Measurements from ENCODE around the gene CDK6.
A peak's percentile ranks its signal among the peaks of the same experiment; 100 is the strongest.
"Not testable (repeated sequence)": the region's sequence is repeated elsewhere in the genome, so short reads cannot be mapped to it uniquely, and the experiment has no call there.

The CDK6 gene

DNA sequence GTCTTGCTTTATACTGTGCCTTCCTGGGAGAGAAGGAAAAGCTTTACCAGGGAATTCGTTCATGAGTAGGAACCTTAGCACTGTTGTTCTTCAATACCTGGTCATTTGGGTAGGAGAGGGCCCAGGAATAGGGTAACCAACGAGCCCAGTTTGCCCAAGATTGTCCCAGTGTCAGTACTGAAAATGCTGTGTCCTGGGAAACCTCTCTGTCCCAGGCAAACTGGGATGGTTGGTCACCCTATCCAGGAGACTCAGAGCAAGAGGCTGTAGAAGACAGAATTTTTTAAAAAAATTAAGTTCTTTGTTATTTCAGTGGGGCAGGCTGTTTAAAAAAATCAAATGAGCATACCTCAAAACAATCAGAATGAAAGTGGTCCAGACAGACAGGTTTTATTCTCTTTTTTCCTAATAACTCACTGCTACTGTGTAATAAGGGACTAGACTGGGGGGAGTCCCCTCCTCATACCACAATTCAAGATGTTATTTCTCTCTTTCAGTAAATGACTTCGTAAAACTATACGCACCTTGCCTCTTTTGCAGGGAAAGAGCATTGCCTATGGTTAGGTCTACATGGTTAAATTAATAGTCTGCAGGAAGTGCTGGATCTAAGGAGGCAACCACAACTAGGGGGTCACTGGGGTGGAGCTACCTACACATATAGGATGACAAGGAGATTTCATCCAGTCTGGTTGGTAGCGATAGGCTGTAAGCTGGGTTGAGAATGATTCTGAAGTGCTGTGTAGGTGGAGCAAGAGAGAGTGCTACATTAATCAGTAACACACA is 205.1 kb downstream of the CDK6 start:
- no peak for DNase-seq

DNA sequence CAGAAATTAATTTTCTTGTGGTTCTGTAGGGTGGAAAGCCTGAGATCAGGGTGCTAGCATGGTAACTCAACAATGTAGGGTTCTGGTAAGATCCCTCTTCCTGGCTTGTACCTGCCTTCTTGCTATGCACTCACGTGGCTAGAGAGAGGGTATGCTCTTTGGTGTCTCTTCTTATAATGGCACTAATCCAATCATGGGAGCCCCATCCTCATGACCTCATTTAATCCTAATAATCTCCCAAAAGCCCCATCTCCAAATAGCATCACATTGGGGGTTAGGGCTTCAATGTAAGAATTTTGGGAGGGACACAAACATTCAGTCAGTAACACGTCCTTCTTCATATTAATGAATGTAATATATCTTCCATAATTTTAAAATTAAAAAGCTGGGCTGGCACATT is 206.6 kb downstream of the CDK6 start:
- DNase-seq = no peak

DNA sequence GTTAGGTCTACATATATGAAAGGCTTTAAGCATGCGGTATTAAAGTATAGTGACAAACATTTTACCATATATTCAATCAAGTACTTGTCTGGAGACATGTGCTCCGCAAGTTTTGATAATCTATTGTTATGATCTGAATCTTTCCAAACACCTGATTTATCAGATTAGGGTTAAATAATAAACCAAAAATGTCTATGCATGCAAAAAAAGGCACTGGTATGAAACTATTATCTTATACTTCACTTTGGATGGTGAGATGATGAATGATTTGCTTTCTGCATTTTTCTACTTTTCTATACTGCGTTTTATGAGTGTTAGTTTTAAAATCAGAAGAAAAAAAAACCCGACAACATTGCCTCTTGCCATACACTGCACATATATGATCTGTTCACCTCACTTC is 208.4 kb downstream of the CDK6 start:
- no peak for DNase-seq

DNA sequence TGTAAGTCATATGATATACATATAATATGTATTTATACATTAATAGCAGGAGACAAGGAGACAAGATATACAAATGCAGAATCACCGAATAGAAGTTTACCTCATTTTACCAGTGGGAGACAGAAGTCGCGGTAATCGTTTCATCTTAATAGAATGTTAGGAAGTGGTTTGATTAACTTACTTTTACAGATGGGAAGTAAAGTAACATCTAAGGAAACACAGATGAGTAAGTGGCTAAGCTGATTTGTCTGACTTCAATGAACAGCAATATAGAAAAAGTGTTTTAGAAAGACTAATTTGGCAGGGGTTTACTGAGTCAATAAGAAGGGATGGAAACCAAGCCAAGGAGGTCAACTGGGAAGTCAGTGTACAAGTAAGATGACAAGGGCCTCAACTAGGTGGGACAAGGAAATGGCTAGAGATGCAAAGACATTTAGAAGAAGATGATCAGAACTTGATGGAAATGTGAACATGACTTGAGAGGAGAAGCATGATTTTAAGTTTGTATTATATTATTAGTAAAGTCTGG is 210.0 kb downstream of the CDK6 start:
- no peak for DNase-seq

DNA sequence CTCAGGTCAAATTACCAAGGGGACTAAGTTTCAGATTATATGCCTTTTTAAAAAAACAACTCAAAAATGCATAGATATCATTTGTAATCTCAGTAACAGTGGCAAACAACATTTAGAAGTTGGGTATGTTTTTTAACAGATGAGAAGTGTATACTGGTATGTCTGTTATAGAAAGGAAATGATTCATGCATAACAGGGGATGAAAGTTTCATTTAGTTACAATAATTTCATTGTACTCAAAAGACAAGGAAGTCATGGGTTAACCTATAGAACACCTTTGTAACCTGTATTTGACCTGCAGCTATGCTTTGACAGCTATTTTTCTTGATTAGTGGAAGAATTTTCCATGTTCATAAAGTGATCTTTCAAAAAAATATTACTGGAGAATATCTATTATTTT is 210.8 kb downstream of the CDK6 start:
- no peak for DNase-seq

DNA sequence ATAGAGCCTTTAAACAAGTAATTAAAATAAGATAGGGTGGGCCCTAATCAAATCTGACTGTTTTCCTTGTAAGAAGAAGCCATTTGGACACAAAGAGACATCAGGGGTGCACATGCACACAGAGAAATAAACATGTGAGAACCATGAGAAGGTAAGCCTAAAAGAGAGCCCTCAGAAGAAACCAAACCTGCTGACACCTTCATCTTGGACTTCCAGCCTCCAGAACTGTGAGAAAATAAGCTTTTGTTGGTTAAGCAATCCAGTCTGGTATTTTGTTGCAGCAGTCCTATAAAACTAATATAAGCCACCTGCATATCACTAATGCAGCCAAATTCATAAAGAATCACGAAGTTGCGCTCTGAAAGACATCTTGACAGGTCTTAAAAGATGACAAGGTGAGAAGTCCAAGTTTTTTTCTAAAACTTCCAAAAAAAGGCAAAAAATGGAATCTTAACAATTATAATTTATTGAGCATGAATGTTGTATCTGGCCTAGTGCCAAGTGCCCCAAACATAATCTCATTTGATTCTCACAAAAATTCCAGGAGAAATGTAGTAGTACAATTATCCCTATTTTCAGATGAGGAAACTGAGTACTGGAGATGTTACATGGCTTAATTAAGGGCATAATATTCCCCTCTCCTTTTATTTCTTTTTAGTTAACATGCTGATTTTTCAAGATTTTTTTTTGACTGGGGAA is 211.9 kb downstream of the CDK6 start:
- DNase-seq = no peak

DNA sequence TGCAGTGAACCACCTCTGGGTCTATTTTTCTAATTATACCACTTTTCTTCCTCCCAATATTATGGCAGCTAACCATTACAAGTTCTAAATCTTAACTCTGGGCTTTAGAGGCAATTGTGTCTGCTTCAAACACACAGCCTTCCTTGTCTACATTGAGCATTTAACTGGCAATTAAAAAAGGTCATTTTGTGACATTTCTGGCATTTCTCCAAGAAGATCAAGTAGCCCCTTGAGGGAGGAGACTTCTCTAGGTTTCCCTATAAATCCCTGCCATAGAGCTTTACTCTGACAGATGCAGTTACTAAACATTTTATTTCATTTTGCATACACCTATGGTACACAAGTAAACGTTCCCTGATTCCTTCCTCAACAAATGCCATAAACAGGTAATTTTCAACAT is 212.8 kb downstream of the CDK6 start:
- DNase-seq = no peak

DNA sequence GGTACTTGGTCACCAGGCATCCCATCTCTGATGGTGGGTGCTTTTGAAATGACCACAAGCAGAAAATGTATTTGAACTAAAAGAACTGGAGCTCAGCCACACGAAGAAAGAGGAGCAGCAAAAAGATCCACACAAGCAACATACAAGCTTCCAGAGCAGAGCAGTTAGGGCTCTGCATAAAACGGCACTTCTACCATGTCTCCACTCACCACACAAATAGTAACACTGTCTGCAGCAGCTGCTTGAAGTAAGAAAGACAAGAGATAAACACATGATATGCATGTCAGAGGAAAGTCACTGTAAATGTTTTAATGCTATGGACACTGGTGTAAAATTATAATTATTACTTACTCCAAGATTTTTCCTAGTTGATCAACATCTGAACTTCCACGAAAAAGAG is 213.7 kb downstream of the CDK6 start:
- DNase-seq = no peak

DNA sequence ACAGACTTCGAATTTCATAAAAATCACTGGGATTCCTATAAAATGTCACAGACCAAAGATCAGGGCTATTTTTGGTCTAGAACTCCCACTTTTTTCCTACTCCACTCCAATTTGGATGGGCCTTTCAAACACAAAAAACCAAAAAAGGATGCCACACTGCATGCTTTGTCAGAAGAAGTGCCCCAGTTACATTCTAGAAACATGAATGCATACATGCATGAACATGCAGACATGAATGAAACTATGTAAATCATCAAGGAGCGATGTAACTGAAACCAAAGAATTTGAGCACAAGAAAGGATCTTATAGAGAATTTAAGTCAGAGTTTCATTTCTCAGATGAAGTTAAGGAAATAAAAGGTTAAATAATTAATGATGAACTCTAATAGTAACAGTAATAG is 214.3 kb downstream of the CDK6 start:
- DNase-seq = no peak

DNA sequence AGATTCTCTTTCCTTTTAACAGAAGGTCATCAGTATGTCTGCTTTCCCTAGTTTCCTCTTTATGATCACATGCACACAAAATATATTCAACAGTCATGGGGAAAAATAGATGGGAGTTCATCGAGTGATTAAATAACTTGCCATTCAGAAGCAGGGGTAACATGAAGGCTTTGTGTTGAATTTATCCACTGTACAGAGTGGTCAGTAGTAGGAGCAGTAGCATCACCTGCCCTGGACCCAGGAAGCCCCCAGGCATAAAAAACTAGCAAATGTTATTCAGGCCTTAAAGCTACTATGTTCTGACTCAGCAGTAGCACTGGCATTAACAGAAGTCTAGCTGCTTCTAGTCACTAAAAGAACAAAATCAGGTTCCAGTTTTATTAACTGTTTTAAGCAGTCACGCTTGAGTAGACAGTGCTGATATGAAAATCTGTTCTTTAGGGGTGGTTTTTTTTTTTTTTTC is 214.8 kb downstream of the CDK6 start:
- DNase-seq = no peak

DNA sequence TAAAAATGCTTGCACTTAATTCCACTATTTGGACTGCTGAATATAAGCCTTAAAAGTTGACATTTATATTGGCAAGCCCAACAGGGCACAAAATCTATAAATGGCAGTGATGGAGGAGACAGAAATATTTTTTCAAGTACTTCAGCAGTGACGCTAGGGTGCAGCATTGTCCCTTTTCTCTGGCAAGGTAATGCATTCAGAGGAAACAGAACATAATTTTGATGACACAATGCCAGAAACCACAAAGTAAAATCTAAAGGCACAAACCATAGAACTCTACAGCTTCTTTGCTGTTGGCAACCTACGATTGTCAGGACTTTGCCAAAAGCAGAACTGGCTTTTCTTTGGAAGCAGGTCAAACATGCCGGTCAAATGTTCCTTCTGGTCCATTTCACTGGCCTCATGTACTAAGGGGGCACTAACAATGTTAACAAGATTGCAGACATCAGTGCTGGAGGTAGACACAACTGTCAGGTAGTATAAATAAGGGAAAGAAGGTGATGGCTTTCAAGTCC is 215.3 kb downstream of the CDK6 start:
- DNase-seq = peak in 35 of 58 donors; percentile 7 to 88 (median 35)

DNA sequence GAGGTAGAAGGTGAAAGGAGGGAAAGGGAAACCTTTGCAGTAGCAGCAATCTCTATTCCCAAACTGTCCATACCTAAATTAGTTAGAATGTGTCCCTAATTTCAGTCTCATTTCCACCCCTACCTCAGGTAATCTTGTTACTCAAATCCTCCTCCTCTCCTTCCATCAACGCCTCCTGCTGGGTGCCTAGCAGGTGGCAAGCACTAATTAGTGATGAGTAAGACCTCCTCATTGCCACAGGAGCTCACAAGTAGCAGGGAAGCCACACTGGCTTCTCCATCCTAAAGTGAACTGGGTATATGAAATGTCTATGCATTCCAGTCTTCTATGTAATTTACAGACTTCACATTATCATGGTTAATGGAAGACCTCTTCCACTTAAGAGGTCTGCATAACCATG is 220.5 kb downstream of the CDK6 start:
- no peak for DNase-seq

DNA sequence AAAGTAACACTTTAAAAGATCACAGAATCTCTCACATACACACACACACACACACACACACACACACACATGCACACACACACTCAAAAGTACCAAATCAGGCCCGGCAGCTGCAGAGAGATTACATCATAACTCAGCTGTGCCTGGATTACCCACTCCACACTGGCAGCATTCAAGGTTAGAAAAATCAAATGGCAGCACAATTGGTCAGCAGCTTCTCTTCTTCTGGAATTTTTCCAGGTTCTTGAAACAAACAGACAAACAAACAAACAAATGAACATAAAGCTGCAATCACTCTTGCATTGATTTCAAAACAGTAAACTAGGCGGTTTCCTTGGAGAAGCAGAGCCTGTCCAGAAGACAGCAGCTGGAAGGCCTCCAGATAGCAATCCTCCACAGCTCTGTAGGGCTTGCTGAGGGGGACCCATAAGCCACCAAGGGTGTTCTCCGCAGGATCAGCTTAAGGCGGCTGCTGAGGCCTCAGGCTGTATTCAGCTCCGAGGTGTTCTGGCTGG is 221.7 kb downstream of the CDK6 start:
- peak in 51 of 58 donors; percentile 6 to 85 (median 58) for DNase-seq

DNA sequence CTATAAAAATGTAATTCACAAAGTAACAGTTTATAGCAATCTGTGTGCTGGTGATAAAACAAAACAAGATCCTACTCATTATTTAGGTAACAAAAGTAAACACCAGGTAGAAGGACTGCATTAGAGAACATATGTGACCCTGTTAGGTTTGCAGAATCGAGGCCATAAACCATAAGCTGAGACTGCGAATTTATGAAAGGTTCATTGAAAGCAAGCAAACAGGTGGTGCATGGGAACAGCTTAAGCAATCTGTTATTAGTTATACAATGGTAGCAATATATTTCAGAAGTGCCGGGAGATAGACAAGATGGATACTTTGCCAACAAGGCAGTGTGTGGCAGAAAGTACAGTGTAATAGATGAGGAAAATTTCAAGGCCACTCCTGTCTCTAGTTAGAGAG is 222.7 kb downstream of the CDK6 start:
- no peak for DNase-seq

DNA sequence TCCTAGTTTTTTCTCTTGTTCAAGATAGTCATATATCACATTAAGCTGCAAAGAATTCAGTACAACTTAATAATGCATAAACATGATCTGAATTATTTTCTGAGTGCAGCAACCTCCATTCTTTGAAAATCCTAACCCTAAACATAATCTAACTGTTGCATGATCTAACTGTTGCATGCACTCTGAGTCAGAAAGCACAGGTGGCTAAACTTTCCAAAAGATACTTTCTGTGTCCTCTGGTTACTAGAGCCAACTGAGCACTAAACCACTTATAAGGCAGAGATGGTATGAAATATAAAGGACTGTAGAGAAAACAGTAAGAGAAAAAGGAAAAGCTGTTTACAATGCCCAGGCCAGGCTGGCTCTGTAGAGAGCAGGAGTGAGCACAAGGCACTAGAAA is 223.2 kb downstream of the CDK6 start:
- DNase-seq = no peak

DNA sequence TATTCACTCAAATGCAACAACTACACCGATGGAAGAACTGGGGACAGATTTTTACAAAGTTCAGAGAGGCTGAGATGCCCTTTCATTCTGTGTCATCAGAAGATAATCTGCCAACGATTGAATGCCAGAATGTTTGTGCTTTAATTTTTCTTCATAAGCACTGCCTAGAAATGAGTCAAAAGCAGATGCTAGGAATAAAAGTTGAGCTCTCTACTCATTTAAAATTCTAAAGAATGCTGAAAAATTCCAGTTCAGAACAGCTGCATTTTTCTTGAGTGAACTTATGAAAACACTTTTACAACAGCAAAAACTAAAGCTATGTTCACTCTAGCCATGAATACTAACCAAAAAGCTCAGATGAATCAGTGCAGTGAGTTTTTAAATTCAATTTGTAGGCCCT is 223.9 kb downstream of the CDK6 start:
- no peak for DNase-seq

DNA sequence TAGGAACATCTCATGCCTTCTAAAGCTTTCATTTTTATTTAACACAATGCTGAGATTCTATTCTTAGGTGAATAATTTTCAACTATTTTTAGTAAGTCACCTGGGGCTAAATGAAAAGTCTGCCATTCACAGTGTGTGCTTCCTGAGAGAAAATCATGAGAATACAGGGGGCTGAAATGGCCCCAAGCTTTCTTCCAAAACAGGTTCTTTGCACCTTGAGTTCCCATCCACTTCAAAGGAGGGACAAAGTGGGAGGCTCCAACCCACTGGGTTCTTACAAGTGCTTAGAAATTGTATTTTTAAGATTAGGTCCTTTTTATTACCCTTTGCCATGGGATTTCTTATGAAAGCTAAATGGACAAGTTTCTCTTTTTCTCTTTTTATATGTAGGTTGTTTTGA is 224.6 kb downstream of the CDK6 start:
- no peak for DNase-seq

DNA sequence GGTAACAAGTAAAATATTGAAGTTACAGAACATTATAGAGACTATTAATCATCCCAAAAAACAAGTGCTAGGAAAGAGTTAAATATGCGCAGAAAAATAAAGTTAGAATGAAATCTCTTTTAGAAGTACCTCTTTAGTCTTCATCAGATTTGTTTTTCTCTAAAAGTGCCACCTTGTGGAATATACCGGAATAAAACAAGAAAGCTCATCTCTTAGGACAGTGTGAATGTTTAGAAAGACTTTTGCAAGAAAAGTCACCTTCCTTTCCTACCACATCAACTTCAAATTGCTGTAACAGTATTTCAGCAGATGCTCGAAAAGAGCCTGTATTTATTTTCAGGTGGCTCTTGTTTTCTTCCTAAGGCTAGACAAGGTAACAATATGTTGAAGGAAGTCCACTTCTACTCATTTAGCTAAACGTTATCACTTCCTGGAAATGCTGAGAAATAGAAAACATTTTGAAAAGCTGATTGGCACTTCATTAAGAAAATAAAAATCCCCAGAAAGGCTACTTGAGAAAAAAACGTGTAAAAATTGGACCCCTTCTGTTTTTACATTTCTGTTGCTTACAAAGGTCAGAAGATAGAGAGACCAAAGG is 226.4 kb downstream of the CDK6 start:
- DNase-seq = no peak

DNA sequence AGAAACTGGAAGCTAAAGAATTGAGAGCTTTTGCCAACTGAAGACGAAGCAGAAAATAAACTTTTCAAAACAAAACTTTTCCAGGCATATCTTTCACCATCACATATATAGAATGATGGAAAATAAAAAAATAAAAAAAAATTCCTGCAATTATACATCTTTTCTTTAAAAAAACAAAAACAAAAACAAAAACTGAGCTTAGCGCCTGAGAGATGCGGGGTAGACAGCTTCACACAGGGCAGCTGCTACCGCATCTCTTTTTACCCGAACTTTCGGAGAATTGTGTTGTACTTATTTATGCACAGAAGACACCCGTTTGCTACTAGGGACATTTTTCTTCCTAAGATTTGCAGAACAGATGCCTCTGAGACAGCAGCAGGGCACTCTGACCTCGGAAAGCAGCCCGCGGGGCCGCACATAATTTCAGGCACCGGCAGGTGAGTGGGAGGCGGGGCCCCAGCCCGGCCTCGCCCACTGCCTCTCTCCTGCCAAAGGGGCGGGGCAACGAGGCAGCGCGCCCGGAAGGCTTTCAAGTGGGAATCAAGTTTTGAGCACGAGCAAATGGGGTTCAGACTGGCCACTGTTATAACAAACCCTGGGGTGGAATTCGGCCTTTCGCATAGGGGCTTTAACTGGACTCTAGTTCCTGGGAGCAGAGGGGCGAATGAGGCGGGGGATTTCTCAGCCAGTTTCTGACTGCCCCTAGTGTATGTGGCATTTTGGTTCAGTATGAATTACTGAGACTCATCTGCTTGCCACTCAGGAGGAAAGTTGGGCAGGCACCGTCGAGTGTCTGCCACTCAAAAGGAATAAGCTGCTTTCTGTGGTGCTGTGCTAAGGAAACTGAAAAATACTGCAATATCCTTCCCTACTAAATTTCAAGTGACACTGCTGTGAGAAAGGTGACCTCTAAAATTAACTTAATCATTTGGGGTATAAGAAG is 227.7 kb downstream of the CDK6 start:
- peak in 18 of 58 donors; percentile 2 to 57 (median 17) for DNase-seq

DNA sequence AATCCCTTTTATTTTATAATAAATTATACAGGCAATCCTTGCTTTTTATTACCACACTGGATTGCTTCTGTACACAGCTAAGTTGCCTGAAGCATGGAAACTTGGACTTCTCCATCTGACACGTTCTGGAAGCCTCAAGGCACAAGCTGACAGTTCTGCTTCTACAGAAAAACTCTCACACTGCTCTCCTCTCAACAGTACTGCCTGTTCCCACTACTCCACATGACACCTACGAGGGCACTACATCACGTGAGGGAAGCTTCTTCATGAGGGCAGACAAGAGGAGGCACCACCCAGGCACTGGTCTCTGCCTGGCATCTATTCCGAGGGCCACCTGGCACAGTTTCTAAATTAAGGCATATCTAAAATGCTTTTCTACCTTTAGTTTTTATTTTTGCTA is 229.4 kb downstream of the CDK6 start:
- DNase-seq = no peak

DNA sequence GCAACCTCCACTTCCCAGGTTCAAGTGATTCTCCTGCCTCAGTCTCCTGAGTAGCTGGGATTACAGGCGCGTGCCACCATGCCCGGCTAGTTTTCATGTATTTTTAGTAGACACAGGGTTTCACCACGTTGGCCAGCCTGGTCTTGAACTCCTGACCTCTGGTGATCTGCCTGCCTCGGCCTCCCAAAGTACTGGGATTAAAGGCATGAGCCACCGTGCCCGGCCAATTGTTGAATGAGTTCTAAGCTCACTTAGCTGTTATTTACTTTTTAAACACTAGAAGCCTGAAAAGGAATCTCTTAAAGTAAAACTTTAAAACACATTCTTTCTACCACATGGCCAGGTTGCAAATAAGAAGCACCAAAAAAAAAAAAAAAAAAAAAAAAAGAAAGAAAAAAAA is 231.9 kb downstream of the CDK6 start:
- not testable (repeated sequence) for DNase-seq
